ENCODE measurements around the gene LCN10. TPM values are rescaled to one million over a fixed set of nuclear protein-coding genes. Genes with fewer than 3 reads are reported as not detected.

The LCN10 gene
- total RNA-seq, 1 experiment from 2014 or later: 1.5 TPM

GRCh38 chr9:136757328-136757727 is 14.6 kb upstream of the LCN10 start:
- H3K9ac ChIP-seq (ENCODE audit: extremely low read depth, insufficient read length, low read length): no peak overlapping the region
- H3K4me3 Mint-ChIP-seq: no peak overlapping the region

More at GRCh38 chr9:136757328-136757727, 14.6 kb upstream of the LCN10 start:
- Histone ChIP-seq H3K79me1 (ENCODE audit: insufficient read depth, low read depth, low read length, poor library complexity, severe bottlenecking) (no peaks in the 10 kb centered on the region), H2BK12ac (ENCODE audit: insufficient read length, low read depth, low read length) (no peak overlapping the region), H4K20me1 (ENCODE audit: control insufficient read depth, insufficient read depth, insufficient read length) (no peaks in the 10 kb centered on the region), H3K56ac (ENCODE audit: insufficient read length, low read depth, low read length) (no peak overlapping the region), H2BK5ac (ENCODE audit: insufficient read length, low read length) (no peak overlapping the region), H3K4me2 (ENCODE audit: insufficient read depth, insufficient read length, low read length) (no peak overlapping the region), H3K4ac (ENCODE audit: low read depth, low read length) (no peak overlapping the region), H2BK20ac (ENCODE audit: low read depth, low read length, poor library complexity, severe bottlenecking) (no peak overlapping the region), H3K27ac (ENCODE audit: insufficient read length, low read depth, low read length) (no peak overlapping the region), H3K23ac (ENCODE audit: insufficient read length, low read depth, low read length) (no peak overlapping the region), H3K9me3 (ENCODE audit: control insufficient read depth, low read depth, low read length) (no peaks in the 10 kb centered on the region), H2AK5ac (ENCODE audit: insufficient read length, low read length) (no peak overlapping the region), H3T11ph (ENCODE audit: low read length) (no peak overlapping the region), H3K18ac (ENCODE audit: insufficient read length, low read depth, low read length) (no peak overlapping the region), H3K4me1 (ENCODE audit: insufficient read depth, low read length) (no peaks in the 10 kb centered on the region), H3K27me3 (ENCODE audit: insufficient read depth, low read length) (no peaks in the 10 kb centered on the region), H4K5ac (ENCODE audit: insufficient read length, low read depth, low read length) (no peak overlapping the region), H2AFZ (ENCODE audit: low read length) (no peak overlapping the region), H2BK15ac (ENCODE audit: low read depth, low read length) (no peak overlapping the region), H3K23me2 (ENCODE audit: insufficient read length, low read depth, low read length, poor library complexity, severe bottlenecking) (no peaks in the 10 kb centered on the region), H3K79me2 (ENCODE audit: insufficient read depth, low read length) (no peaks in the 10 kb centered on the region), H3K14ac (ENCODE audit: insufficient read depth, low read length) (no peak overlapping the region), H4K91ac (ENCODE audit: insufficient read length, low read depth, low read length) (no peak overlapping the region), H4K8ac (replicated peaks; ENCODE audit: insufficient read length, low read depth, low read length) (no peak overlapping the region), H2BK120ac (ENCODE audit: low read depth, low read length, poor library complexity, severe bottlenecking) (no peak overlapping the region)
- Mint-ChIP-seq H3K27me3 (ENCODE audit: low read depth) (peaks cover 6% of the 10 kb centered on the region), H3K27ac (no peak overlapping the region), H3K4me1 (peaks cover 9 to 19% of the 10 kb centered on the region in 2 experiments; a peak in 3 of 4 replicates), H3K9me3 (peaks cover 12 to 15% of the 10 kb centered on the region in 2 experiments; a peak in 4 of 5 replicates), H3K36me3 (ENCODE audit: insufficient read depth in 1 of 3, low read depth in 3 of 3) (peaks cover 2 to 13% (median 2%) of the 10 kb centered on the region in 3 experiments; a peak in 5 of 7 replicates)
- no peak for TF ChIP-seq CTCF (conservative IDR thresholded peaks at IDR 0.05)
- WGBS (ENCODE audit: extremely low coverage, insufficient read length, low lambda C conversion rate): no CpG with 5 or more reads among the region's 20 CpGs
- DNase-seq: no peak
